ENCODE data around the gene PGF. TPM values are rescaled to one million over a fixed set of nuclear protein-coding genes. Genes with fewer than 3 reads are reported as not detected.
A peak's percentile ranks its signal among the peaks of the same experiment; 100 is the strongest.

PGF gene
- total and polyA plus RNA-seq, 2 of the 13 experiments (the other 11 are each of a cell fraction or from before 2014, with no cell fraction given), result 10.7 to 27.5 TPM

GRCh38 chr14:74897642-74898041 is 57.8 kb downstream of the PGF start:
- 80% methylated on average over 4 of the region's 4 CpGs for WGBS (ENCODE audit: low lambda C conversion rate)
- DNase-seq (ENCODE audit: low spot score) (no peak), FAIRE-seq (peak; percentile 32), ATAC-seq (no peak)
- no peak overlapping the region for H2AFZ ChIP-seq (ENCODE audit: low read length)
- no peaks in the 10 kb centered on the region for H3K27me3 ChIP-seq (ENCODE audit: control insufficient read depth in 1 of 2, insufficient read depth in 2 of 2, low read length in 2 of 2)
- no peak for TF ChIP-seq CC2D1A (CRISPR knock-in tag; IDR thresholded peaks at IDR 0.05)
- in situ Hi-C loops (cut with HindIII; ENCODE audit: extremely low pct_ligation_motif_present, low pct_unique_long_range_greater_than_20kb), result no loop called here
- no peak overlapping the region for H3K9ac ChIP-seq (ENCODE audit: insufficient read depth, low read depth, low read length)
- POLR2A ChIA-PET, result interaction anchor here (1.1 to 6.2 kb wide), 5 partner anchors 10 to 42 kb away, joined by 3 to 84 read pairs (median 6); partner anchors contain the start of genes DLST and RPS6KL1
- no peak overlapping the region for H3K4me3 ChIP-seq (replicated peaks in 1 of 3; ENCODE audit: insufficient read depth in 1 of 3, low read depth in 2 of 3, low read length in 3 of 3)
- H4K20me1 ChIP-seq (ENCODE audit: insufficient read depth, low read length), result peaks cover 2% of the 10 kb centered on the region; the same call in 1 of the 2 replicates
- intact Hi-C loops (cut with micrococcal nuclease; ENCODE audit: unreplicated experiment), result loop anchor here (2.0 kb wide), 1 partner anchor 17 kb away; the partner anchor contains the start of gene DLST
- H3K9me3 ChIP-seq (ENCODE audit: low read length), result no peaks in the 10 kb centered on the region
- no TSS peak for BruUV-seq (replicated peaks)
- H3K36me3 ChIP-seq (replicated peaks in 1 of 2; ENCODE audit: control insufficient read depth in 1 of 2, insufficient read depth in 2 of 2, low read length in 2 of 2), result peaks cover 52 to 86% of the 10 kb centered on the region in 2 experiments
- H3K79me2 ChIP-seq (ENCODE audit: insufficient read depth, low read length), result no peaks in the 10 kb centered on the region
- peak overlapping the region; percentile 73 for H3K27ac ChIP-seq (ENCODE audit: extremely low read length, insufficient read depth, low read length)
- H3K4me1 ChIP-seq (ENCODE audit: insufficient read depth, low read length), result peaks cover 46% of the 10 kb centered on the region
- CTCF ChIA-PET (ENCODE audit: low intra/inter-chr PET ratio, low total read pairs), result no interaction called here
- no peak overlapping the region for H3K4me2 ChIP-seq (ENCODE audit: low read depth, low read length)

- ChIA-PET POLR2A (interaction anchor here (6.2 kb wide), 1 partner anchor 14 kb away, joined by 84 read pairs; the partner anchor contains the start of gene DLST), CTCF (ENCODE audit: low intra/inter-chr PET ratio, low total read pairs) (no interaction called here)
- BruUV-seq (replicated peaks), result no TSS peak
- peaks cover 45 to 86% of the 10 kb centered on the region in 2 experiments for H3K36me3 ChIP-seq (replicated peaks in 1 of 2; ENCODE audit: control insufficient read depth in 1 of 2, insufficient read depth in 2 of 2, low read length in 2 of 2)
- no peaks in the 10 kb centered on the region for H3K79me2 ChIP-seq (ENCODE audit: insufficient read depth, low read length)
- H3K4me1 ChIP-seq (ENCODE audit: insufficient read depth, low read length), result peaks cover 46% of the 10 kb centered on the region
- intact Hi-C loops (cut with micrococcal nuclease; ENCODE audit: unreplicated experiment) (no loop called here), in situ Hi-C loops (cut with HindIII; ENCODE audit: extremely low pct_ligation_motif_present, low pct_unique_long_range_greater_than_20kb) (no loop called here)
- H3K9ac ChIP-seq (ENCODE audit: insufficient read depth, low read depth, low read length), result no peak overlapping the region
- no peak overlapping the region for H3K4me3 ChIP-seq (replicated peaks in 1 of 3; ENCODE audit: insufficient read depth in 1 of 3, low read depth in 2 of 3, low read length in 3 of 3)
- FAIRE-seq, result no peak
- H3K9me3 ChIP-seq (ENCODE audit: low read length), result no peaks in the 10 kb centered on the region
- peak overlapping the region; percentile 45 for H3K27ac ChIP-seq (ENCODE audit: extremely low read length, insufficient read depth, low read length)
- no peak overlapping the region for H3K4me2 ChIP-seq (ENCODE audit: low read depth, low read length)
- WGBS (ENCODE audit: low lambda C conversion rate), result 93% methylated on average over 3 of the region's 3 CpGs
- H3K27me3 ChIP-seq (ENCODE audit: control insufficient read depth in 1 of 2, insufficient read depth in 2 of 2, low read length in 2 of 2), result no peaks in the 10 kb centered on the region
- no peak for DNase-seq (ENCODE audit: low spot score)
- no peak for ATAC-seq
- H2AFZ ChIP-seq (ENCODE audit: low read length), result no peak overlapping the region
- H4K20me1 ChIP-seq (ENCODE audit: insufficient read depth, low read length), result peaks cover 2% of the 10 kb centered on the region; the same call in 1 of the 2 replicates
- TF ChIP-seq NFKB2 (CRISPR knock-in tag; IDR thresholded peaks at IDR 0.05; ENCODE audit: borderline replicate concordance), result no peak
- no peak for TF ChIP-seq ZNF780A (CRISPR knock-in tag; IDR thresholded peaks at IDR 0.05)
- no peak for TF ChIP-seq GLMP (CRISPR knock-in tag; IDR thresholded peaks at IDR 0.05; ENCODE audit: borderline replicate concordance)
- no peak for TF ChIP-seq HNRNPUL1 (IDR thresholded peaks at IDR 0.05; ENCODE audit: low read depth, low read length)
- no peak for TF ChIP-seq ZNF770 (CRISPR knock-in tag; IDR thresholded peaks at IDR 0.05)
- TF ChIP-seq PHF20 (CRISPR knock-in tag; IDR thresholded peaks at IDR 0.05), result no peak
- no peak for TF ChIP-seq ZNF275 (CRISPR knock-in tag; IDR thresholded peaks at IDR 0.05; ENCODE audit: borderline replicate concordance)
- TF ChIP-seq BCLAF1 (IDR thresholded peaks at IDR 0.05), result no peak
Observed at GRCh38 chr14:74896400-74896799, 59.0 kb downstream of the PGF start.
